Transverse colon (tissue), 4 donors: ENCODE data around the gene CSDE1.

ENCODE experiments used
- CTCF ChIP-seq, 5 experiments: fragments of 200-600 bp in 3 of 5; fragments of 450-650 bp in 2 of 5; sonication (generic) in 3 of 5; IDR thresholded peaks; 1 replicate in 2 of 5; 2 replicates in 3 of 5; pipeline ENCODE4 v1.5.1; 2016 to 2017; ENCODE audit warnings: antibody characterized with exemption in 5 of 5, inconsistent platforms in 3 of 5, mild to moderate bottlenecking in 2 of 5, moderate library complexity in 1 of 5
- EP300 ChIP-seq: sonication (generic); formaldehyde crosslinking; IDR thresholded peaks from one replicate; pipeline ENCODE4 v1.6.1; 2017; ENCODE audit warnings: antibody characterized with exemption, low read depth
- POLR2A ChIP-seq: fragments of 450-650 bp; IDR thresholded peaks from one replicate; pipeline ENCODE4 v1.6.1; 2016; ENCODE audit warnings: antibody characterized with exemption, mild to moderate bottlenecking, moderate library complexity
- POLR2AphosphoS5 ChIP-seq, 3 donors: sonication (generic); formaldehyde crosslinking; IDR thresholded peaks; one replicate each; pipeline ENCODE4 v1.6.1; 2016; ENCODE audit warnings: antibody characterized with exemption in 3 of 3

- TF ChIP-seq CTCF (IDR thresholded peaks at IDR 0.05) (no peak), POLR2A (no peak), POLR2AphosphoS5 (IDR thresholded peaks at IDR 0.05) (no peak), EP300 (no peak)
Observed at GRCh38 chr1:114715952-114716303, 41.9 kb downstream of the CSDE1 start.
